HG03103 (cell line): ENCODE data around the gene MAPK8IP2.

ENCODE experiments used
- ATAC-seq: cut with Tn5 transposase; IDR thresholded peaks from one replicate; pipeline ENCODE4 v1.9.1; 2021; ENCODE audit warnings: low read depth; ENCODE audit not compliant: unreplicated experiment

The MAPK8IP2 gene

DNA sequence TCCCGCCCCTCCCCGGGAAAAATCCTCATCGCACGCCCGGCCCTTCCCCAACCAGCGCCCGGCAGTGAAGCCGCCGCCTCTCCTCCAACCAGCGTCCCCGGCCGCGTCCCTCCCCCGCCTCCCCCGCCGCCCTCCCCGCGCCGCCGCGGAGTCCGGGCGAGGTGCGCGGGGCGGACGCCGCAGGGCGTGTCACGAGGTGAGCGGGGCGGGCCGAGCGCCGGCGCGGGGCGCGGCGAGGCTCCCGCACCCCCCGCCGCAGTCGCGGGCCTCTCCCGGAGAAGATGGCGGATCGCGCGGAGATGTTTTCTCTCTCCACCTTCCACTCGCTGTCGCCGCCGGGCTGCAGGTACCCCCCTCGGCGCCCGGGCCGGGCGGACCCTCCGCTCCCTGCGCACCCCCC, at the start of gene MAPK8IP2:
Gene MAPK8IP2, plus strand, starts transcription at position 256 of the 400 bp plus-strand sequence. Its CDS starts 26 bp downstream, at position 282.
- ATAC-seq, result no peak

DNA sequence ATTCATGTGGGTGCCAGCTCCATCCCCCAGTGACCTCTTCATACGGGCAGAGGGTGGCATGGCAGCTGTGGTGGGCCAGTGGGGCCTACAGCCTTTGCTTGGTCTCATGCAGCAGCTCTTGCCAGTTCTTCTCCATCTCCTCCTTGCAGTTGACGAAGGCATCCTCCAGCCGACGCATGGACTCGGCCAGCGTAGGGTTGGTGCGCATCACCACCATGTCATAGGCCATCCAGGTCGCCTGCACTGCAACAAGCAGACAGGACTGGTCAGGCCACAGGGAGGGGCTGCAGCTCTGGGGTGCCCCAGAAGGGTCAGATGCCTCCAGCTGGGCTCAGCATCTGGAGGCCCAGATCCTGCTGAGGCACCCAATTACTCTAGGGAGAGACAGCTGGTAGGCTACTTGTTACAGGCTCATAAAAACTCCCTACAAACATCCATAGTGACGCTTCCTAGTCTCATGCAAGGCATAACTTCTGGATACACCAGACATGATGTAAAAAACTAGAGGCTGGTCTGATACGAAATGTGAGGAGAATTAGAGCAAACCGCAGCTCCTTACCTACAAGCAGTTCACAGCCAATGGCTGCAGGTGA, 49.3 kb upstream of the MAPK8IP2 start:
- ATAC-seq, result no peak

DNA sequence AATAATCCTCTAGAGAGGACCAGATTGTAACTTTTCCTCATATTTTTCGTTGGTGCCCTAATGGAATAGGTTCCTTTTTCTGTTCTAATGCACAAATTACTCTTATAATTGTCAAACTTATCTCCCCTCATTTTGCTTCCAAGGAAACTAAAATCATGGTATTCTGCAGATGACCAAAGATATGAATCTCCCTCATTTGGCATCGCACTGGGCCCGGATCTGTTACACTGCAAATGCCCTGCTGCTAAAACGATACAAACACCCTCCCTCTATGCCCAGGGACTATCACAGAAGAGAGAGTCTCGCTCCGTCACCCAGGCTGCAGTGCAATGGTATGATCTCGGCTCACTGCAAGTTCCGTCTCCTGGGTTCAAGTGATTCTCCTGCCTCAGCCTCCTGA, 47.3 kb upstream of the MAPK8IP2 start:
- ATAC-seq, result no peak

DNA sequence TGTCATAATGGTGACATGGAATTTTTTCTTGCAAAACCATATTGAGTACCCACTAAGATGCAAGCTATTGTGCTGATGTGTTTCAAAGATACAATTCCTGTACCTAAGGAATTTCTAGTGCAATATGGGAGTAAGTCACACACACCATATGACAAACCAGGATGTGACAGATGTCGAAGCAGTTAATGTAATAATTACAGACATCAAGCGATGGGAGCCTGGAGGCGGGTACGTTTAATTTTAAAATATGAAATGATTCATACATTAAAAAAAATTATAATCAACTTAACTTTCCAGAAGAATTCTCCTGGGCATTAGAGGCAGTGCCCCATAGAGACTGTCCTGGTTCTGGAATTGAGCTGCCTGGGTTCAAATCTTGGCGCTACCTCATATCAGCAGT, 43.9 kb upstream of the MAPK8IP2 start:
- no peak for ATAC-seq

DNA sequence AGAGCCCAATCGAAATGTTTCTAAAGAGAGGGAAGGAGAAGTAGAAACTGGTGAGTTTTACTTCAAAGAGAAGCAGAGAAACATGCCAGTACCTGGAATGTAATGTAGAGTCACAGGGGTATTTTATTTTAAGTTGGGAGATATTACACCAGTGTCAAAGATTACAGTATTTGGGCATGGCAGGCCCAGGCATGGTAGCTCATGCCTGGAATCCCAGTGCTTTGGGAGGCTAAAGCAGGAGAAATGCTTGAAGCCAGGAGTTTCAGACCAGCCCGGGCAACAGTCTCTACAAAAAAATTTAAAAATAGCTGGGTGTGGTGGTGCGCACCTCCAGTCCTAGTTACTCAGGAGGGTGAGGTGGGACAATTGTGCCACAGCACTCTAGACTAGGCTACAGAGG, 40.6 kb upstream of the MAPK8IP2 start:
- ATAC-seq, result no peak

DNA sequence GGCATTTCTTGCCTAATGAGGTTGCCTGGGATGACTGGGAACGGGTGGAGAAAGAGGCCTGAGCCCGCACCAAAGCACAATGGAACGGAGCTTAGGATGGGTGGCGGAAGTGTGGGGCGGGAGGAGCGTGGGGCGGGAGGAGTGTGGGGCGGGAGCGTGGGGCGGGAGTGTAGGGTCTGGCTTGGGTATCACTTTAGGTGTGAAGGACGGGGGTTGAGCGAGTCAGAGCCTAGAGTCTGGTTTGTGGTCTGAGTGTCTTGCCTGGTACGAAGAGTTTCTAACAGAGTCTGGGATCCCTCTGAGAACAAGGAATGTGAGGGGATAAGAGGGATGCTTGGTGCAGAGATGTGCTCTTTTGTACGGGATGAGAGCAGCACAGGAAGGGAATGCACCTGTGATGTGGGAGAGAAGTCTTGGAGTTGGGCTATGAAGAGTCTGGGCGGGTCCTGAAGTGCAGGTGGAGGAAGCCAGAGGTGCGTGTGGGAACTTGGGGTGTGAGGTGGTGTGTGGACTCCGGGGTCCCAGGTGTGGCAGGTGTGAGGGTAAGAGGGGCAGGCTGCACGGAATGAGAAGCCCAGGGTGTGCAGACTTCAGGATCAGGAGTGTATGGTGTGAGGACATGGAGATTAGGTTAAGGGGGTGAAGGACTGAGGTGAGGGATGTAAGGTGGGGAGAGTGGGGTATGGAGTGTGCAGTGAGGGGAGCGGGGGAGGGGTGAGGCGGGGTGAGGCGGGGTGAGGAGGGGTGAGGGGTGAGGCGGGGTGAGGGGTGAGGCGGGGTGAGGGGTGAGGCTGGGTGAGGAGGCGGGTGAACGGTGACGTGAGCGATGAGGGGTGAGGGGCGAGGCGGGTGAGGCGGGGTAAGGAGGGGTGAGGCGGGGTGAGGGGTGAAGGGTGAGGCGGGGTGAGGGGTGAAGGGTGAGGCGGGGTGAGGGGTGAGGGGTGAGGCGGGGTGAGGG, 38.9 kb upstream of the MAPK8IP2 start:
- ATAC-seq, result no peak

DNA sequence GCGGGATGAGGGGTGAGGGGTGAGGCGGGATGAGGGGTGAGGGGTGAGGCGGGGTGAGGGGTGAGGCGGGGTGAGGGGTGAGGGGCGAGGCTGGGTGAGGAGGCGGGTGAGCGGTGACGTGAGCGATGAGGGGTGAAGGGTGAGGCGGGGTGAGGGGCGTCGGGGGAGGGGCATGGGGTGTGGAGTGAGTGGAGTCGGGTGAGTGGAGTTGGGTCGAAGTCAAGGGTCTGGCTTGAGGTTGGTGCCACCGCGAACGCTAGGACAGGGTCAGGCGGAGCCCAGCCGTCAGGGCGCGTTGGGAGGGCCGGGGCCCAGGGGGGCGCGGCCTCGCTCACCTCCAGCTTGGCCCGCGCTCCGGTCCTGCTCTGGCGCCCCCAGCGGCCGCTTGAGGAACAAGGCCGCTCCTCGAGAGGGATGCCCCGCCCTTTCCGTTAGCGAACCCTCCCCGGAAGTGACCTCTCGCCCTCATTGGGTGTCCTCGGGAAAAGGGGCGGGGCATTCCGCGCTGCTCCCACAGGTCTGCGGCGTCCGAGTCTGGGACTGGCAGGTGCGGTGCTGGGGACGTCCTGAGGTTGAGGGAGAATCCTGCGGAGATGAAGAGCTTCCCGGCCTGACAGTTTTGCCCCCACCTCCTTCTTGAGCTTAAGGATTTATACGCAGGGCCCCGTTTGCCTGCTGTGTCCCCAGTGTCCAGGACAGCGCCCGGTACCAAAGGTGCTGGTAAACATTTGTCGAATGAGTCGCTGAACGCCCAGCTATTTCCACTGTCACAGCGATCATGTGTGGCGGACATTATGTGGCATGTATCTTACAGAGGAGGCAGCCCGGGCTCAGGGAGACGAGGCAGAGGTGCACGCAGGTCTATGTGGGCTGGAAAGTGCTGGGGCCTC, 37.8 kb upstream of the MAPK8IP2 start, which contains the start of gene SYCE3:
Gene SYCE3, minus strand, starts transcription at position 397 of the 890 bp plus-strand sequence. CDS start 6,514 bp downstream, outside the sequence.
- peak; percentile 86 for ATAC-seq

DNA sequence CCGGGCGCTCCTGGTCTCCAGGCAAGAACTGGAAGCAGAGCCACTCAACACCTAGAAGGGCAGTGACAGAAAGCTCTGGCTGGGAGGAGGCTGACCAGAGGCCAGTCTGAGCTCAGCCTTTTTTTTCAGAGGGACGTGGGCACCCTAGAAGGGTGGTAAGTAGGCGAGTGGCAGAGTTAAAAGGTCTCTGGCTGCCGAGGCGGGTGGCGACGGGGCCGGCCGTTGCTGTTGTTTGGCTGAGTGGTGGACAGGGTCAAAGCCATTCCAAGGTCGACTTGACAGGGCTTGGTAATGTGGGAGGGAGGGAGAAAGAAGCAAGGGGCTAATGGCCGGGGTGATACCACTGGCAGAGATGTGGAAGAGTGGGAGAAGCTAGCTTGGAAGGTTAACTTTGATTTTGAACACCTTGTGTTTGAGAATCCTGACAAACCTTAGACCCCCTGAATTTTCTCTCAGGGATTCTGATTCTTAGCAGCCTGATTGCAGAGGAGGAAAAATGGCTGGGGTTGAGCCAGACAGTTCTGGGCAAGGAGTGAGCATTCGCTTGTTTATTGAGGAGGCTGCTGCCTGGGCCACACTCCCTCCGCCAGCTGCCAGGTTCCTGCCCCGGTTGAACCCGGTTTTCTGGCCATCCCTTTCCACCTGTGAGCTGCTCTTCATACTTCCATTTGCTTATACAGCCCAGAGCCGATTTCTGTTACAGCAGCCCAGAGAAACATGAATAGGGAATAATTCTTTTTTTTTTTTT, 37.0 kb upstream of the MAPK8IP2 start:
- ATAC-seq, result no peak

DNA sequence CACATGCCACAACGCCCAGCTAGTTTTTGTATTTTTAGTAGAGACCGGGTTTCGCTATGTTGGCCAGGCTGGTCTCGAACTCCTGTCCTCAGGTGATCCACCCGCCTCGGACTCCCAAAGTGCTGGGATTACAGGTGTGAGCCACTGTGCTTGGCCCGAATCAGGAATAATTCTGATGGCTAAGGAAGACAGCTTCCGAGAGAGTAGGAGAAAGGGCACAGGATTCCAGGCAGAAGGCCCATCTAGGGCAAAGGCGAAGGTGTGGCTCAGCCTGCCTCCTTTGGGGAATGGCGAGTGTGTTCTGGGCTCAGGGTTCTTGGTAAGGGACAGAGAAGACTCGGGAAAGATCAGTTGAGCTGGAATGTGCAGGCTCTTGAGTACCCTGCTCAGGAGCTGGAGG, 36.3 kb upstream of the MAPK8IP2 start:
- ATAC-seq, result no peak

DNA sequence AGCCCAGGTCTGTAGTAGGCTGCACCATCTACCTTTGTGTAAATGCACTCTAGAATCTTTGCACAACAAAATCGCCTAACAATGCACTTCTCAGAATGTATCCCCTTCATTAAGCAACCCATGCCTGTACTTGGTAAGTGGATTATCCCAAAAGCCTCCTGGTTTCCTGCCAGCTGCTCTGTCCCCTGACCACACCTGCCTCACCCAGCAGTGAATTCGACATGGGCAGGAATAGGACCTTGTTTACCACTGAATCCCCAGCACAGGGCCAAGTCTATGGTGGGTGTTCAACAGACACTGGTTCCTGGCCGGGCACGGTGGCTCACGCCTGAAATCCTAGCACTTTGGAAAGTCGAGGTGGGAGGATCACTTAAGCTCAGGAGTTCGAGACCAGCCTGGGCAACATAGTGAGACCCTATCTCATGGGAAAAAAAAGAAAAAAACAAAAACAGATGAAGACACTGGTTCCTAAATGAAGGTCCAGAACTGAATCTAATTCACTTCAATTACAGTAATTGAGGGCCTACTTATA, 32.8 kb upstream of the MAPK8IP2 start:
- ATAC-seq, result no peak

DNA sequence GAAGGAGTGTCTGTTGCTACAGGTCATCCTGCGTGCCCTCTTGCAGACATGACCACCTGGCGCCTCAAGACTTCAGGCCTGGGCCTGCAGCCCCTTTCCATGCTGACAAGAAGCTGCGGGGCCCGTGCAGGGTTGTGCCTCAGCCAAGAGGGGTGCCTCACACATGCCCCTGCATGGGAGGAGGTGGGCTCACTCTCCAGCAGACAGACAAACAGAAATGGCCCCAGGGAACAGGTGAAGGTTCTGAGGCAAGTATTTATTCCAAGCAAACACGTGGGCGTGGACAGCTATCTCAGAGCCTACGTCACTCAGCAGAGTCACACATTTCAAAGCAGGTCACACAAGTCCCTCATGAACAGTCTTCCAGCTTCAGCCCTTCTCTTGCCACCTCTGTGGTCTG, 32.0 kb upstream of the MAPK8IP2 start:
- ATAC-seq, result no peak

DNA sequence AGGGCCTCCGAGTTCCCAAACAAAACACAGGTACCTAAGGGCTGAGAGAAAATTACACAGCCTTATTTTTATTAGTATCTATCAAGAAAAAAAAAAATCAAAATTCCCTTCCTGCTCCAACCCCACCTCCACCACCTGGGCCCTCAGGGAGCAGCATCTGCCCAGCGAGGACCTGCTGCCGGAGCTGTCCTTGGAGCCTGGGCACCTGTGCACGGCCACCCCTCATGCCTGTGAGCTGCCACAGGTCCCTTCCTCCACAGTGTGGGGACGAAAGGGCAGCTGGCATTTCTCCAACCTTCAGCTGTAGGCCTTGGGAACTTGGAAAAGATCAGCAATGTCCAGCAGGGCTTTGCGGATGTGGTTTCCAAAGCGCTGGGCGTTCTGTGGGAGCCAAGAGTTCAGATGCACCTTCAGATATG, 31.5 kb upstream of the MAPK8IP2 start:
- no peak for ATAC-seq

DNA sequence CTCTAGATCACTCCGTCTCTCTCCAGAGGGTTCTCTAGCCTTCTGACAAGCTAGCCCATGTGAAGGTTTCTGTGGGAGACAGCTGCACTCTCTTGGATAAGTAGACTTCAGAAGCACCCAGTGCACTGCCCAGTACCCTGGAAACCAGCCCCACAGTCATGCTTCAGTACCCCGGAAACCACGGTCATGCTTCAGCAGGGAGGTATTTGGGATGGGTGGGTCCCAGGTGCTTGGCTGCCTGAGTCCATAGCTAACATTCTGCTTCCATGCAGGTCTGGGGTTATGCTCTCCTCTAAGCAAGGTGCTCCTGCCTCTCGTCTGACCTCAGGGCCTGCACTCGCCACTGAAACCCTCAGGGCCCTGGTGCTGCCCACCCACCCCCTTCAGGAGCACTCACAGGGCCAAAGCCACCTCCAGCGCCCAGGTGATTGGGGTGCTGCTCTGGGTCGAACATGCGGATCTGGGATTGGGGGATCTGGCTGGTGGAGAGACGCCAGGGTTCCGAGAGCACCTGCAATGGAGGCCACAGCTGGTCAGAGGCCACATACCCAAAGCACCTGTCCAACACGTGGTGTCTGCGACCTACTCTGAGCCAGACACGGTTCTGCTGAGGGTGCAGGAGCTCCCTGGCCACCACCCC, 30.6 kb upstream of the MAPK8IP2 start:
- no peak for ATAC-seq

DNA sequence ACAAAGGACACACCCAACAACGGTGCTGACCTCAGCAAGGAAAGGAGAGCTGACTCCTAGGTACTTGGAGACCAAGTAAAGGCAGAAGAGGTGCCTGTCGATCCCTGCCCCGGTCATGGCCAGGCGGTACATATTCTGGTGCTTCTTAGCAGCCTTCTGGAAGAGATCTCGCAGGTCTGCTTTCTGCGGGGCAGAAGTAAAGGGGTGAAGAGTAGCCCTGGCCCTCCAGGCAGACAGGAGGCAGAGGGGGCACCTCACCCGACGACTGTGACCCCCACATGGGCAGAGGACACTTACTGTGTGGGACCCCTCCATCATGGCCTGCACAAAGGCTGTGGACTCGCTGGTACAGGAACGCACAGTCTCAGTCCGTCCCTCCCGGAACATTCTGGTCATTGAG, 29.7 kb upstream of the MAPK8IP2 start:
- no peak for ATAC-seq

DNA sequence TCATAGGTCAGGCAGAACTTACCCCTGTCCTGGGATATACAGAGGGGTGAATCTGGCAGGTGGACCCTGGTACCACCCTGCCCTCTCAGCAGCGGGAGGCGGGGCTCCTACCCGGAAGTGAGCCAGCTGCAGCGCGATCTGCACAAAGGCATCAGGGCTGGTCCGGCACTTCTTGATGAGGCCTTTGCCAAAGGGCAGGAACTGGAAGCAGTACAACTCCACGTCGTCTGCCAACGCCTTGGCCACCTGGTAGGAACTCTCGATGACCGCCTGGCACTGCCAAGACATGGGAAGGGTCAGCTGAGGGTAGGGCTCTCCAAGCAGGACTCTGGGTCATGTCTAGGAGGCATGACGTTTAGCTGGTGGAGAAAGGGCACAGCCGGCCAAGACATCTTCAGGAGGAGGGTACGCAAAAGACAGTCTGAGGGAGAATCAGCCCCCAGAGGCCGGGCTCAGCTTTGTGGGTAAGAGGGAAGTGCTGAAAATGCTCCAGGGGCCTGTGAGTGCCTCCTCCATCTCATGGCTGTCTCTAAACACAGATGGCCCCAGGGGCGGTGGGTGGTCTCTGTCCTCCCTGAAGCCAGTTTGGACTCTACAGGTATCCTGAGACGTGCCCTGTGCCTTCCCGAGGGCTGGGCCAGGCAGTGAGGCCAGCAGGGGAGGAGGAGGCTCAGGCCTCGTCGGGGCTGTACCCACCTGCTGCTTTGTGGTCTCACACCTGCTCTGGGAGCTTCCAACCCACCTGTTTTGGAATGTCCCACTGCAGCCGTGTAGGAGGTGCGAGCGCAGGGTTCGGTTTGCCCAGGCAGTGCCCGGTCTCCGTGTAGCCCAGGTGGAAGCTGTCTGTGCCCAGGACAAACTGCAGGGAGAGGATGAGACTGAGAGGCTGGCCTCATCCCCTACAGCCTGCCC, 29.1 kb upstream of the MAPK8IP2 start:
- ATAC-seq, result no peak

DNA sequence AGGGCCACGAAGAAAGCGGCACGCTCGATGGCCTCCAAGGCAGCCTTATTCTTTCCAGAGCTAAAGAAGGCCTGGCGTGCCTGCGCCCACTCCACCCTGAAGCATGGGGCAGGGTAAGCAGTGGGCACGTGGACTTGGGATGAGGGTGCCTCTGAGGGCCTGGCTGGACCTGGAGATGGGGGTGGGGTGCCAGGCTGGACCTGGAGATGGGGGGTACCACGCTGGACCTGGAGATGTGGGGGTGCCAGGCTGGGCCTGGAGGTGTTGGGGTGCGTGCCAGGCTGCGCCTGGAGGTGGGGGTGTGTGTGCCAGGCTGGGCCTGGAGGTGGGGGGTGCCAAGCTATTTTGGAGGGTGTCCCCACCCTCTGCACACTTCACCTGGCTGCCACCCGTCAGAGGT, 27.6 kb upstream of the MAPK8IP2 start:
- no peak for ATAC-seq

DNA sequence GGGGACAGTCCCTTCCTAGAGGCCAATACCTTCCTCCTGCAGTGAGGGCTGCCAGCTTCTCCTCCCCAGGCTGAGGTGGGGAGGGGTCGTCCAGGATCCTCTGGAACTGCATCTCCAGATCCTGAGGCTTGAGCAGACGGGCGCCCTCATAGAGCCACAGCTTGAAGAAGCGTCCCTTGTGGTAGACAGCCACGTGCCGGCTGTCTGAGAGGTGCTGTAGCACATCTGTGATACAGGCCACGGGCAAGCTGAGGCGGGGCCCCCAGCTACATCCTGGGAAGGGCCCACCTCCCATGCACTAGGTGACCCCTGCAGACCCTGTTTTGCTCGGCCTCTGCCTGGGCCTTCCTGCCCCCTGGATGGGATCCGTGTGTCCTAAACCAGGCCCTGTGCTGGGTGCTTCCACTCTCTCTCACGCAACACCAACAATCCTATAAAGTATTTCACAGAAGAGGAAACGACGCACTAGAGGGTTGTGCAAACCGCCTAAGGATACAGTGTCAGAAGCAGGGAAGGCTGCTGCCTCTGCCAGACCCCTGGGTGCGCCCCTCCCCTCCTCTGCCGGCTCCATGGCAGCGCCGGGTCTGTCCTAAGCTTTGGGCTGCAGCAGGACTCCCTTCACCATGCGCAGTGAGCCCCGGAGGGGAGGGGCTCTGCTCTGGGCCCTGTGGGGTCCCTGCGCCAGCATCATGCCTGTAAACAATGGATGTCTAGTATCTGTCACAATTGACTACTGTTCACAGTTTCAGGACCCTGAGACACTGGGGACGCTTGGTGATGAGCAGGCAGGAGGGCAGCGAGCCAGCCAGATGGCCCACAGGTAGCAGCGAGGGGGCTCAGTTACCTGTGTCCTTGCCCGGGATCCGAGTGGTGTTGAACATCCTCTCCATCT, 26.9 kb upstream of the MAPK8IP2 start:
- no peak for ATAC-seq
